ENCODE results near the gene GALNS. TPM values are rescaled to one million over a fixed set of nuclear protein-coding genes. Genes with fewer than 3 reads are reported as not detected.

Gene GALNS
- polyA plus RNA-seq, 2 of the 4 experiments (the other 2 are of a cell fraction), result 7.0 to 31.2 TPM

DNA sequence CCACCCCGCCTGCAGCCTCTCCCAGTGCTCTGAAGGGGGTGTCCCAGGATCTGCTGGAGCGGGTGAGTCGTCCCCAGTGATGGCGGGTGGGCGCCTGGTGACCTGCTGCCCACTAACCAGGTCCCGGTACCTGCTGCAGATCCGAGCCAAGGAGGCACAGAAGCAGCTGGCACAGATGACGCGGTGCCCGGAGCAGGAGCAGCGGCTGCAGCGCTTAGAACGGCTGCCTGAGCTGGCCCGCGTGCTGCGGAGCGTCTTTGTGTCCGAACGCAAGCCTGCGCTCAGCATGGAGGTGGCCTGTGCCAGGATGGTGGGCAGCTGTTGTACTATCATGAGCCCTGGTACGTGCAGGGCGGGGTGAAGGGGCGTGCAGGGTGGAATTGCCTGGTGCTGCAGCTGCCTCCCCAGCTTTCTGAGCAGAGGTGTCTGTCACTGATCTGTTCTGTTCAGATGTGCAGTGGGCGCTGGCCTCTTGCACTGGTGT lies 49.6 kb downstream of the GALNS start:
- Histone ChIP-seq H3K9me3 (no peaks in the 10 kb centered on the region), H3K4me2 (no peak overlapping the region), H3K4me3 (no peak overlapping the region), H3K4me1 (peaks cover 30% of the 10 kb centered on the region), H3K27ac (0 out of 6 replicates have a peak overlapping the region, but pooled peaks of 1 of the 2 experiments have one; percentile 4)
- CTCF ChIA-PET, result interaction anchor here (1.4 kb wide), 1 partner anchor 64 kb away, joined by 6 read pairs; no protein-coding TSS in a partner anchor
- WGBS (ENCODE audit: missing lambda C conversion rate), result 95% methylated on average over 20 of the region's 24 CpGs
- ATAC-seq (no peak), DNase-seq (ENCODE audit: low read depth in 1 of 2, low spot score in 1 of 2) (no peak), FAIRE-seq (no peak)
- POLR2A ChIA-PET, result no interaction called here
- TF ChIP-seq FOXS1 (CRISPR knock-in tag; IDR thresholded peaks at IDR 0.05) (no peak), KDM1A (IDR thresholded peaks at IDR 0.05; ENCODE audit: low read depth) (no peak), ZC3H11A (IDR thresholded peaks at IDR 0.05) (no peak), MAFK (IDR thresholded peaks at IDR 0.05; ENCODE audit: partially characterized antibody) (no peak), CHD2 (IDR thresholded peaks at IDR 0.05; ENCODE audit: low read length, partially characterized antibody) (no peak), TFCP2L1 (CRISPR knock-in tag; IDR thresholded peaks at IDR 0.05) (no peak), NFE2L2 (conservative IDR thresholded peaks at IDR 0.05; ENCODE audit: low read length) (no peak), RCOR1 (IDR thresholded peaks at IDR 0.05; ENCODE audit: low read depth, low read length) (no peak), ZFP36 (IDR thresholded peaks at IDR 0.05; ENCODE audit: borderline replicate concordance, partially characterized antibody) (no peak), HOXA7 (CRISPR knock-in tag; IDR thresholded peaks at IDR 0.05) (no peak), FOSB (CRISPR knock-in tag; IDR thresholded peaks at IDR 0.05) (no peak), GATA3 (IDR thresholded peaks at IDR 0.05; ENCODE audit: borderline replicate concordance) (no peak), RFX5 (IDR thresholded peaks at IDR 0.05) (no peak), SMC3 (IDR thresholded peaks at IDR 0.05) (no peak), JUN (IDR thresholded peaks at IDR 0.05) (no peak; a peak in 1 of 5 replicates), FOSL2 (IDR thresholded peaks at IDR 0.05) (no peak), FOSL2 (CRISPR knock-in tag; IDR thresholded peaks at IDR 0.05) (no peak), MYC (IDR thresholded peaks at IDR 0.05; ENCODE audit: borderline replicate concordance, low read length) (no peak), SREBF2 (IDR thresholded peaks at IDR 0.05) (no peak), RAD21 (conservative IDR thresholded peaks at IDR 0.05 in 1 of 2, IDR thresholded peaks at IDR 0.05 in 1 of 2) (no peak), EP300 (IDR thresholded peaks at IDR 0.05) (no peak)

DNA sequence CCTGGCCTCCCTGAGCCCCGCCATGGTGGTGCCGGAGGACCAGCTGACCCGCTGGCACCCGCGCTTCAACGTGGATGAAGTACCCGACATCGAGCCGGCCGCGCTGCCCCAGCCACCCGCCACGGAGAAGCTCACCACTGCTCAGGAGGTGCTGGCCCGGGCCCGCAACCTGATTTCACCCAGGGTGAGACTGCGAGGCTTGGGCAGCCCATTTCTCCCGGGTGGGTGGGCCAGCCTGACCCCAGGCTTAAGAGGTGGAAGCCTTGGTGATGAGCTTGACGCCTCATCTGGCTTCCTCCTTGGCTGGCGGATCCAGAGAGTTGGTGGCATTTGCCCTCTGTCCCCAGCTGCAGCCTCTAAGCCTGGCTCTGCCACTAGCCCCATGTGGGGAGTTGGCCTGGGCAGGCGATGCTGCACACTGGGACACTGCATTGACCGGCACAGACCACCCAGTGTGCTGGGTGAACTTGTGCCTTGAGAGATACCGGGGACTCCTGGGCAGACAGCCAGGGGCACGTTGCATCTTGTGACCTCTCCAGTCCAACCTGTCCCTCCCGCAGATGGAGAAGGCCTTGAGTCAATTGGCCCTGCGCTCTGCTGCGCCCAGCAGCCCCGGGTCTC lies 50.1 kb downstream of the GALNS start:
- FAIRE-seq, result no peak
- ChIA-PET CTCF (interaction anchor here (1.0 to 1.4 kb wide), 3 partner anchors 21 to 70 kb away, joined by 3 to 6 read pairs (median 4); partner anchors contain the start of gene PIEZO1), POLR2A (interaction anchor here (0.9 kb wide), 1 partner anchor 50 kb away, joined by 3 read pairs; the partner anchor contains the start of genes GALNS and TRAPPC2L)
- Histone ChIP-seq H3K4me2 (no peak overlapping the region), H3K4me1 (peaks cover 30% of the 10 kb centered on the region), H3K9me3 (no peaks in the 10 kb centered on the region), H3K4me3 (no peak overlapping the region), H3K27ac (0 out of 6 replicates have a peak overlapping the region, but pooled peaks of 1 of the 2 experiments have one; percentile 4)
- TF ChIP-seq TP53 (CRISPR knock-in tag; IDR thresholded peaks at IDR 0.05), result peak; percentile 23; the same call in 1 of the 2 replicates
- peak; percentile 7; the same call in 1 of the 2 replicates for TF ChIP-seq GATA3 (IDR thresholded peaks at IDR 0.05; ENCODE audit: borderline replicate concordance)
- no peak for TF ChIP-seq FOSL2 (IDR thresholded peaks at IDR 0.05)
- no peak for TF ChIP-seq FOSL2 (CRISPR knock-in tag; IDR thresholded peaks at IDR 0.05)
- TF ChIP-seq FOSB (CRISPR knock-in tag; IDR thresholded peaks at IDR 0.05), result no peak
- no peak for TF ChIP-seq RCOR1 (IDR thresholded peaks at IDR 0.05; ENCODE audit: low read depth, low read length)
- TF ChIP-seq, protein P1, sequence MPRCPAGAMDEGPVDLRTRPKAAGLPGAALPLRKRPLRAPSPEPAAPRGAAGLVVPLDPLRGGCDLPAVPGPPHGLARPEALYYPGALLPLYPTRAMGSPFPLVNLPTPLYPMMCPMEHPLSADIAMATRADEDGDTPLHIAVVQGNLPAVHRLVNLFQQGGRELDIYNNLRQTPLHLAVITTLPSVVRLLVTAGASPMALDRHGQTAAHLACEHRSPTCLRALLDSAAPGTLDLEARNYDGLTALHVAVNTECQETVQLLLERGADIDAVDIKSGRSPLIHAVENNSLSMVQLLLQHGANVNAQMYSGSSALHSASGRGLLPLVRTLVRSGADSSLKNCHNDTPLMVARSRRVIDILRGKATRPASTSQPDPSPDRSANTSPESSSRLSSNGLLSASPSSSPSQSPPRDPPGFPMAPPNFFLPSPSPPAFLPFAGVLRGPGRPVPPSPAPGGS (IDR thresholded peaks at IDR 0.05), result no peak
- TF ChIP-seq EP300 (IDR thresholded peaks at IDR 0.05), result no peak
- TF ChIP-seq, protein P2, sequence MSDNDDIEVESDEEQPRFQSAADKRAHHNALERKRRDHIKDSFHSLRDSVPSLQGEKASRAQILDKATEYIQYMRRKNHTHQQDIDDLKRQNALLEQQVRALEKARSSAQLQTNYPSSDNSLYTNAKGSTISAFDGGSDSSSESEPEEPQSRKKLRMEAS (IDR thresholded peaks at IDR 0.05), result 0 out of 2 replicates have a peak, but pooled peaks have one; percentile 20
- no peak for DNase-seq (ENCODE audit: low read depth in 1 of 2, low spot score in 1 of 2)
- ATAC-seq, result no peak
- 69% methylated on average over 9 of the region's 27 CpGs for WGBS (ENCODE audit: missing lambda C conversion rate)
